Epithelial cell of prostate (primary cell): ENCODE data around the gene TNFRSF12A.

Source experiments
- DNase-seq: peaks from one replicate; pipeline ENCODE4 v3.0.0-alpha.2; 2011; ENCODE audit warnings: low read depth, low spot score
- H3K27ac ChIP-seq: fragments of 450-650 bp; 2 replicates; pipeline ENCODE4 v1.5.1; 2017; ENCODE audit warnings: mild to moderate bottlenecking

The TNFRSF12A gene

GRCh38 chr16:2985462-2985861 is 34.7 kb upstream of the TNFRSF12A start:
- H3K27ac ChIP-seq: no peak overlapping the region
- DNase-seq: no peak

GRCh38 chr16:2985893-2986355 is 34.2 kb upstream of the TNFRSF12A start:
- no peak for DNase-seq
- no peak overlapping the region for H3K27ac ChIP-seq

- DNase-seq: no peak
- no peak overlapping the region for H3K27ac ChIP-seq
Observed at GRCh38 chr16:2986623-2987188, 33.5 kb upstream of the TNFRSF12A start.

- DNase-seq: no peak
Observed at GRCh38 chr16:2987286-2987685, 32.9 kb upstream of the TNFRSF12A start.

DNA sequence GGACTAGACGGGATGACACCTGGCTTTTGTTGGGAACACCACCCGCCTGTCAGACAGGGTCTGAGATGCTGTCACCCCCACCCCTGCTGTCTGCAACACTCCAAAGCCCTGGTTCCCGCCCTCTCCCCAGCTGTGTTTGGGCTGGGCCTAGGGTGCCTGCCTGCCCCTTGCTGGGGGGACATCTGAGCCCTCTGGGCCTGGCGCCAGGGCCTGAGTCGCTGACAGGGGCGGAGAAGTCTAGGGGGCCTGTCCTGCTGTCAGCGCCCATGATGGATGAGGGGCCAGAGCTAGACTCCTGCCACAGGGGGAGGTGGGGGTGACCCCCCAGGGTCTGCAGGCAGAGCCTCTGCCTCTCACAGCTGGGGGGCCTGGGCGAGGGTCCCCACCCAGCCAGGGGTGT is 32.3 kb upstream of the TNFRSF12A start:
- DNase-seq: no peak
- H3K27ac ChIP-seq: no peak overlapping the region

More at GRCh38 chr16:2987286-2987685, 32.9 kb upstream of the TNFRSF12A start:
- no peak overlapping the region for H3K27ac ChIP-seq

- no peak for DNase-seq
- H3K27ac ChIP-seq: no peak overlapping the region
Observed at GRCh38 chr16:2988590-2989099, 31.5 kb upstream of the TNFRSF12A start.

- no peak overlapping the region for H3K27ac ChIP-seq
- no peak for DNase-seq
Observed at GRCh38 chr16:2990891-2991290, 29.3 kb upstream of the TNFRSF12A start.

DNA sequence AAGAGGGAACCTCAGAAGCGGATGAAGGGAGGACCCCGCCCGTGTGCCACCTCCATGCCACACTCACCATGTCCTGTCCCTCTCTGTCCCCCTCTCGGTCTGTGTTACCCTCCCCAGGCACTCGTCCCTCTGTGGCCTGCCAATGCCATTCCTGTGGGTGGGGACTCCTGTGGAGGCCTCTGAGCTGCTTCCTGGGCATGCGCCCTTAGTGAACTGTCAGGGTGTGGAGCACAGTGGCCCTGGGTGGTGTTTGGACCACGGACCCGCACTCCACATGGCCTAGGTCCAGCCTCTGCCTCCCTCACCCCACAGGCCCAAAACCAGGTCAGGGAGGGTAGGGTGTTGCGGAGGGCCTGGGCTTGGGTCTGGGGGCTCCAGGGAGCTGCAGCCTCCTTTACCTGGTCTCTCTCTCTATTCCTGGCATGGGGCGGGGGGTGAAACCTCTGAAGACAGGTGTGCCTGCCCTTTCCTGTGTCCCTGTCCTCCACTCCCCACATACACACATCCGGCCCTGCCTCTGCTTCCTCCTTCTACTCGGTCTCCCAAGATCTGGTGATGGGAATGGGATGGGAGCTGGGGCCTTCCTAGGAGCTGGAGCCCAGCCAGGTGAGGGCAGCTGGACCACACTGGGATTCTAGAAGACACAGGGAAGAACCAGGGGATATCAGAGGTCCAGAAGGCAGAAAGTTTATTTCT is 28.5 kb upstream of the TNFRSF12A start:
- no peak for DNase-seq
- H3K27ac ChIP-seq: no peak overlapping the region

GRCh38 chr16:2992383-2993081 is 27.6 kb upstream of the TNFRSF12A start:
- H3K27ac ChIP-seq: peak overlapping the region; percentile 17
- no peak for DNase-seq

DNA sequence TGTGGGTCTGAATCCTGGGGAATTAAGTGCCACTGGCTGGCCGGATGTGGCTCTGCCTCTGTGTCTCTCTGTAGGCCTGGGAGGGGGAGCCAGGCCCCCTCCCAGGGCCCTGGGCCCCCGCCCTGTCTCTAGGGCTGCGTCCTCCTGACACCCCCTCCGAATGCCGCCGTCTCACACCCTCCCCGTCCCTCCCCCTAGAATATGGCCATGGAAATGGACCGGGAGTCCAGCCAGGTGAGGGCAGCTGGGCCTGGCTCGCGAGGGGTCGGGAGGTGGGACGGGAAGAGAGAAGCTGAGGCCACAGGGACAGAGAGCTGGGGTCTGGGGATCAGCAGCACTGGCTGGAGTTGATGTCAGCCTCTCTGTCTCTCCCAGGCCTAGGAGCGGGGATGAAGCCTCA is 23.9 kb upstream of the TNFRSF12A start:
- DNase-seq: no peak

DNA sequence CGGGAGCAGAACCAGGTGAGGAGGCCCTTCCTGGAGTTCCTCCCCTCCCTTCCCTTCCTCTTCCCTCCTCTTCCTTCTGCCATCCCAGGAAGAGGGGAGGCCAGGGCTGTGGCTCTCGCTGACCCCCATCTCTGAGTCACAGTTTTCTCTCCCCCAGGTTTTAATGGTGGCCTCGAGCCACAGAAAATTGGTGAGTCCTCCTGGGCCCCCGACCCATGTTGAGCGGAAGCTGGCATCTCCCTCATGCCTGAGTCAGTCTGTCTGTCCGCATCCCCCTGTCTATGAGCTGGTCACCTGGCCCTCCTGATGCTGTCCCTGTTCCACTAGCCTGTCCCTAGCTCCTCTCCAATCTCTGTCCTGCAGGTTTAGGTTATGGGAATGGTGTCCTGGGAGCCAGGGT is 20.2 kb upstream of the TNFRSF12A start:
- DNase-seq: no peak
- H3K27ac ChIP-seq: no peak overlapping the region

More for the DNA sequence above, 23.9 kb upstream of the TNFRSF12A start:
- H3K27ac ChIP-seq: no peak overlapping the region

DNA sequence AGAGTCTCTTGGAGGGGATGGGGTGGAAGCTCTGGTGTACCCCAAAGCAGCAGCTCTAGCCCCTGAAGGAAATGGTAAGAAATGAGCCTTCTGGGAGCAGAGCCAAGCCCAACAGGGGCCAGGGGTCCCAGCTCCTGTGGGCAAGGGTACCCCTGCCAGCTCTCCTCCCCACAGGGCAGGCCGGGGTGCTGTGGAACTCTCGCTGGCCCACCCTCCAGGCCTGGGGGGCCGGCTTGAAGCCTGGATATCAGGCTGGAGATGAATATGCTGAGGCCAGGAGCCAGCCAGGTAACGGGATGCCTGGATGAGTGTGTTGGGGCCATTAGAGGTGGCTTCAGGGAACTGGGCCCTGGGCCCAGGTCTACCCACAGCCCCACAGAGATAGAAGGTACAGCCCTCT is 19.6 kb upstream of the TNFRSF12A start:
- no peak overlapping the region for H3K27ac ChIP-seq
- DNase-seq: no peak

- no peak for DNase-seq
- no peak overlapping the region for H3K27ac ChIP-seq
Observed at GRCh38 chr16:3001316-3001715, 18.9 kb upstream of the TNFRSF12A start.

GRCh38 chr16:3003582-3004270 is 16.4 kb upstream of the TNFRSF12A start:
- peak; percentile 97 for DNase-seq
- no peak overlapping the region for H3K27ac ChIP-seq

GRCh38 chr16:3004319-3004718 is 15.8 kb upstream of the TNFRSF12A start:
- H3K27ac ChIP-seq: no peak overlapping the region
- no peak for DNase-seq

DNA sequence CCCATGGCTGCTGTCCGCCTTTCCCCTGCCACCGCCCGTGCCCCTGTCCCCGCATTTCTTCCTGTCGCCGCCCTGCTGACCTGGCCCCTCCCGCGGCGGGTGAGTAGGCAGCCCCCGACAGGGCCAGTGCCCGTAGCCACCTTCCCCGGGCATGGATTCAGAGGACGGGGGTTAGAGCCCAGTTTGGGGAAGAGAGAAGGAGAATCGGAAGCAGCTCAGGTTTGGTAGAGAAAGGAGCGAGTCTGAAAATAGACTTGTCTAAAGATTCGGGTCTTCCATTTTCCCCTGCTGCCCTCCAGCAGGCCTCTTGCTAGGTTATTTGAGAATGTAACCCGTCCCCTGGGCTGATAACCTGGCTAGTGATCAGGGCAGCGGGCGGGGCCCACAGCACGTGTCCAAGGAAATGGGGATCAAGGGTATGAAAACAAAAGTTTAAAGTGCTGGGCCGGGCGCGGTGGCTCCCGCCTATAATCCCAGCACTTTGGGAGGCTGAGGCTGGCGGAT is 15.3 kb upstream of the TNFRSF12A start:
- no peak for DNase-seq
- H3K27ac ChIP-seq: no peak overlapping the region

- H3K27ac ChIP-seq: no peak overlapping the region
- DNase-seq: no peak
Observed at GRCh38 chr16:3007059-3007956, 12.9 kb upstream of the TNFRSF12A start.

- no peak overlapping the region for H3K27ac ChIP-seq
Observed at GRCh38 chr16:3007957-3008689, 12.0 kb upstream of the TNFRSF12A start.

DNA sequence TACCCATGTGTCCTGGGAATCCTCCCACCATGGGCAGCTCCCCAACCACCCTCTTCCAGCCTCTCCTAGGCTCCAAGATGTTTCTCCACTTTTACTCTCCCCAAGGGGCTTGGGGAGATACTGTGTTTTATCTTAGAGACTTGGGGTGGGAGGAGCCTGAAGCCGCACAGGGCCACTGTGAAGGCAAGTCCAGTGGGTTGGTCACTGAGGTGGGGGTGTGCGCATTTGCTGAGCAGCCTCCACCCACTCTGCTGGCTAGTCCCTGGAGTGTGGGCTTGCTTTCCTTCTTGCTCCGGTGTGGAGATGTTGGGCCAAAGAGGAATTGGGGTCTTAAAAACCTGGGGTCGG is 11.5 kb upstream of the TNFRSF12A start:
- no peak overlapping the region for H3K27ac ChIP-seq
- DNase-seq: no peak

More at GRCh38 chr16:3007957-3008689, 12.0 kb upstream of the TNFRSF12A start:
- no peak for DNase-seq
